ENCODE data around the gene LRP1-AS. TPM values are rescaled to one million over a fixed set of nuclear protein-coding genes. Genes with fewer than 3 reads are reported as not detected.

Gene LRP1-AS
- total and polyA plus RNA-seq, 4 donors = not detected

- TF ChIP-seq CTCF (IDR thresholded peaks at IDR 0.05; ENCODE audit: control extremely low read depth, extremely low read depth) = no peak
- H3K4me1 ChIP-seq (ENCODE audit: control insufficient read depth in 5 of 5, insufficient read depth in 5 of 5, low read length in 5 of 5) = peaks cover 0 to 23% (median 8%) of the 10 kb centered on the region in 5 donors
- H3K9ac ChIP-seq (ENCODE audit: insufficient read depth in 1 of 2, low read length in 2 of 2) = no peak overlapping the region
- DNase-seq = no peak
- H3K27me3 ChIP-seq (ENCODE audit: control insufficient read depth in 3 of 3, insufficient read depth in 3 of 3, low read length in 2 of 3) = no peaks in the 10 kb centered on the region
- peaks cover 0 to 46% (median 24%) of the 10 kb centered on the region in 4 donors for H3K36me3 ChIP-seq (ENCODE audit: control insufficient read depth in 4 of 4, insufficient read depth in 4 of 4, low read length in 4 of 4)
- no peak overlapping the region for H3K4me3 ChIP-seq
- no peaks in the 10 kb centered on the region for H3K9me3 ChIP-seq (ENCODE audit: control insufficient read depth in 4 of 4, insufficient read depth in 3 of 4, low read length in 3 of 4)
- ATAC-seq (ENCODE audit: insufficient read depth, low FRiP score) = no peak
- WGBS, 2 donors = 67 to 85% methylated on average over 7 of the region's 7 CpGs
- peak overlapping the region in 1 of 2 donors; percentile 28 for H3K27ac ChIP-seq (ENCODE audit: low read depth in 1 of 2, low read length in 1 of 2)
Observed at GRCh38 chr12:57107456-57108155, 39.8 kb downstream of the LRP1-AS start.

- no peak for DNase-seq
- Histone ChIP-seq H3K9me3 (ENCODE audit: control insufficient read depth in 4 of 4, insufficient read depth in 3 of 4, low read length in 3 of 4) (no peaks in the 10 kb centered on the region), H3K9ac (ENCODE audit: insufficient read depth in 1 of 2, low read length in 2 of 2) (no peak overlapping the region), H3K27me3 (ENCODE audit: control insufficient read depth in 3 of 3, insufficient read depth in 3 of 3, low read length in 2 of 3) (no peaks in the 10 kb centered on the region), H3K36me3 (ENCODE audit: control insufficient read depth in 4 of 4, insufficient read depth in 4 of 4, low read length in 4 of 4) (peaks cover 0 to 55% (median 29%) of the 10 kb centered on the region in 4 donors), H3K27ac (ENCODE audit: low read depth in 1 of 2, low read length in 1 of 2) (no peak overlapping the region), H3K4me1 (ENCODE audit: control insufficient read depth in 5 of 5, insufficient read depth in 5 of 5, low read length in 5 of 5) (peaks cover 0 to 13% (median 8%) of the 10 kb centered on the region in 5 donors), H3K4me3 (no peak overlapping the region)
- 79 to 86% methylated on average over 9 of the region's 9 CpGs for WGBS, 2 donors
- TF ChIP-seq CTCF (IDR thresholded peaks at IDR 0.05; ENCODE audit: control extremely low read depth, extremely low read depth) = no peak
- no peak for ATAC-seq (ENCODE audit: insufficient read depth, low FRiP score)
Observed at GRCh38 chr12:57106021-57106708, 41.3 kb downstream of the LRP1-AS start.

GRCh38 chr12:57105011-57105753, 42.2 kb downstream of the LRP1-AS start:
- H3K4me1 ChIP-seq (ENCODE audit: control insufficient read depth in 5 of 5, insufficient read depth in 5 of 5, low read length in 5 of 5) = peaks cover 0 to 9% (median 8%) of the 10 kb centered on the region in 5 donors
- TF ChIP-seq CTCF (IDR thresholded peaks at IDR 0.05; ENCODE audit: control extremely low read depth, extremely low read depth) = no peak
- H3K9ac ChIP-seq (ENCODE audit: insufficient read depth in 1 of 2, low read length in 2 of 2) = no peak overlapping the region
- peaks cover 0 to 57% (median 29%) of the 10 kb centered on the region in 4 donors for H3K36me3 ChIP-seq (ENCODE audit: control insufficient read depth in 4 of 4, insufficient read depth in 4 of 4, low read length in 4 of 4)
- no peak overlapping the region for H3K27ac ChIP-seq (ENCODE audit: low read depth in 1 of 2, low read length in 1 of 2)
- H3K9me3 ChIP-seq (ENCODE audit: control insufficient read depth in 4 of 4, insufficient read depth in 3 of 4, low read length in 3 of 4) = no peaks in the 10 kb centered on the region
- WGBS, 2 donors = 96 to 98% methylated on average over 14 of the region's 14 CpGs
- ATAC-seq (ENCODE audit: insufficient read depth, low FRiP score) = no peak
- H3K27me3 ChIP-seq (ENCODE audit: control insufficient read depth in 3 of 3, insufficient read depth in 3 of 3, low read length in 2 of 3) = no peaks in the 10 kb centered on the region
- no peak overlapping the region for H3K4me3 ChIP-seq
- no peak for DNase-seq
